Trophoblast cell (in vitro differentiated cells and primary cell): Measurements from ENCODE around the gene FBXW9. TPM values are rescaled to one million over a fixed set of nuclear protein-coding genes. Genes with fewer than 3 reads are reported as not detected.

Experiments used
- DNase-seq, 2 donors: peaks; one replicate each; pipeline ENCODE4 v3.0.0-alpha.2; 2016
- H2AFZ ChIP-seq: 2 replicates; pipeline ENCODE4 v1.6.1; 2013; ENCODE audit warnings: low read length, moderate library complexity, mild to moderate bottlenecking; ENCODE audit not compliant: insufficient read depth, poor library complexity
- H2AK5ac ChIP-seq: 2 replicates; pipeline ENCODE4 v1.6.1; 2013; ENCODE audit warnings: mild to moderate bottlenecking, low read length
- H2BK120ac ChIP-seq: 2 replicates; pipeline ENCODE4 v1.6.1; 2013; ENCODE audit warnings: low read length, mild to moderate bottlenecking, moderate library complexity; ENCODE audit not compliant: insufficient read depth, poor library complexity
- H2BK12ac ChIP-seq: 2 replicates; pipeline ENCODE4 v1.6.1; 2013; ENCODE audit warnings: mild to moderate bottlenecking, low read length, moderate library complexity
- H2BK5ac ChIP-seq: 2 replicates; pipeline ENCODE4 v1.6.1; 2013; ENCODE audit warnings: low read length, low read depth, moderate library complexity, mild to moderate bottlenecking; ENCODE audit not compliant: poor library complexity
- H3K14ac ChIP-seq: 2 replicates; pipeline ENCODE4 v1.6.1; 2013; ENCODE audit warnings: mild to moderate bottlenecking, low read length
- H3K18ac ChIP-seq: 2 replicates; pipeline ENCODE4 v1.6.1; 2013; ENCODE audit warnings: mild to moderate bottlenecking, low read length
- H3K23ac ChIP-seq: 2 replicates; pipeline ENCODE4 v1.6.1; 2013; ENCODE audit warnings: low read length
- H3K27ac ChIP-seq: 2 replicates; pipeline ENCODE4 v1.5.1; 2013; ENCODE audit warnings: low read depth, mild to moderate bottlenecking, inconsistent platforms, low read length, moderate library complexity
- H3K27me3 ChIP-seq: 2 replicates; pipeline ENCODE4 v1.6.1; 2013; ENCODE audit warnings: inconsistent platforms, mild to moderate bottlenecking, low read length, moderate library complexity; ENCODE audit not compliant: insufficient read depth
- H3K36me3 ChIP-seq, 2 experiments: 1 replicate in 1 of 2; 2 replicates in 1 of 2; pipeline ENCODE4 v1.6.1; 2013; ENCODE audit warnings: low read length in 2 of 2, mild to moderate bottlenecking in 2 of 2, moderate library complexity in 1 of 2; ENCODE audit not compliant: insufficient read depth in 2 of 2, control insufficient read depth in 1 of 2
- H3K4ac ChIP-seq: 2 replicates; pipeline ENCODE4 v1.6.1; 2013; ENCODE audit warnings: low read depth, mild to moderate bottlenecking, low read length, moderate library complexity
- H3K4me1 ChIP-seq, 2 experiments: 1 replicate in 1 of 2; 2 replicates in 1 of 2; pipeline ENCODE4 v1.6.1; 2013; ENCODE audit warnings: low read length in 2 of 2, mild to moderate bottlenecking in 2 of 2, moderate library complexity in 1 of 2; ENCODE audit not compliant: insufficient read depth in 2 of 2, control insufficient read depth in 1 of 2
- H3K4me2 ChIP-seq: 2 replicates; pipeline ENCODE4 v1.6.1; 2013; ENCODE audit warnings: inconsistent platforms, mild to moderate bottlenecking, low read length, moderate library complexity
- H3K4me3 ChIP-seq: 2 replicates; pipeline ENCODE4 v1.5.1; 2013; ENCODE audit warnings: mild to moderate bottlenecking, low read depth, low read length, inconsistent platforms
- H3K79me1 ChIP-seq: one replicate; pipeline ENCODE4 v1.6.1; 2013; ENCODE audit warnings: low read length
- H3K79me2 ChIP-seq: 2 replicates; pipeline ENCODE4 v1.6.1; 2013; ENCODE audit warnings: low read length, mild to moderate bottlenecking; ENCODE audit not compliant: control insufficient read depth, insufficient read depth, poor library complexity
- H3K9ac ChIP-seq: 2 replicates; pipeline ENCODE4 v1.6.1; 2013; ENCODE audit warnings: mild to moderate bottlenecking, low read length
- H3K9me3 ChIP-seq: 2 replicates; pipeline ENCODE4 v1.6.1; 2013; ENCODE audit warnings: low read depth, mild to moderate bottlenecking, control low read depth, inconsistent platforms, low read length; ENCODE audit not compliant: insufficient read depth
- H4K12ac ChIP-seq: 2 replicates; pipeline ENCODE4 v1.6.1; 2013; ENCODE audit warnings: low read depth, mild to moderate bottlenecking, low read length, moderate library complexity
- H4K8ac ChIP-seq: 2 replicates; pipeline ENCODE4 v1.6.1; 2013; ENCODE audit warnings: low read depth, mild to moderate bottlenecking, low read length, moderate library complexity
- H4K91ac ChIP-seq: one replicate; pipeline ENCODE4 v1.6.1; 2013; ENCODE audit warnings: low read depth, mild to moderate bottlenecking, low read length, moderate library complexity
- whole genome bisulfite sequencing: extraction: QIAGEN DNeasy Blood & Tissue Kit; methylation state at CpG from one replicate; pipeline ENCODE4 v1.1.7; 2013; ENCODE audit warnings: missing lambda C conversion rate; ENCODE audit not compliant: insufficient read length, insufficient coverage; ENCODE audit errors: extremely low coverage; 5-methylcytosine and 5-hydroxymethylcytosine counted together
- polyA plus RNA-seq: library from polyadenylated mRNA; stranded (reverse); fragments of 200-250 nt; gene quantifications from 2 replicates; pipeline ENCODE4 v1.2.3, GENCODE V29; 2013

The FBXW9 gene
- polyA plus RNA-seq: 4.9 and 5.3 TPM in 2 replicates

GRCh38 chr19:12696366-12697335 lies at the start of gene FBXW9:
TSS of gene FBXW9 (minus strand) at chr19:12696631. CDS start at chr19:12696581, 50 bp downstream.
- H3K9me3 ChIP-seq: peaks cover 2% of the 10 kb centered on the region
- H2BK12ac ChIP-seq: no peak within 1 kb of the TSS
- peak within 1 kb of the TSS; percentile 74 for H3K9ac ChIP-seq
- no CpG with 5 or more reads among the region's 59 CpGs for WGBS
- peak within 1 kb of the TSS; percentile 77 for H2AFZ ChIP-seq
- H3K23ac ChIP-seq: no peak within 1 kb of the TSS
- H4K91ac ChIP-seq: peak within 1 kb of the TSS; percentile 22
- H3K36me3 ChIP-seq: peaks cover 30 to 35% of the 10 kb centered on the region in 2 experiments
- peaks cover 3 to 5% of the 10 kb centered on the region in 2 experiments for H3K4me1 ChIP-seq
- peak within 1 kb of the TSS; percentile 91 for H3K4me3 ChIP-seq
- H2AK5ac ChIP-seq: no peak within 1 kb of the TSS
- peak; percentile 95 to 99 for DNase-seq
- no peak within 1 kb of the TSS for H2BK5ac ChIP-seq
- H3K79me2 ChIP-seq: peaks cover 4% of the 10 kb centered on the region
- peak within 1 kb of the TSS; percentile 96 for H4K8ac ChIP-seq
- H3K4ac ChIP-seq: no peak within 1 kb of the TSS
- H3K4me2 ChIP-seq: peak within 1 kb of the TSS; percentile 96
- no peaks in the 10 kb centered on the region for H3K27me3 ChIP-seq
- H3K18ac ChIP-seq: no peak within 1 kb of the TSS
- H4K12ac ChIP-seq: peak within 1 kb of the TSS; percentile 93
- peak within 1 kb of the TSS; percentile 83 for H3K14ac ChIP-seq
- H3K79me1 ChIP-seq: peaks cover 2% of the 10 kb centered on the region
- no peak within 1 kb of the TSS for H3K27ac ChIP-seq
- H2BK120ac ChIP-seq: no peak within 1 kb of the TSS

DNA sequence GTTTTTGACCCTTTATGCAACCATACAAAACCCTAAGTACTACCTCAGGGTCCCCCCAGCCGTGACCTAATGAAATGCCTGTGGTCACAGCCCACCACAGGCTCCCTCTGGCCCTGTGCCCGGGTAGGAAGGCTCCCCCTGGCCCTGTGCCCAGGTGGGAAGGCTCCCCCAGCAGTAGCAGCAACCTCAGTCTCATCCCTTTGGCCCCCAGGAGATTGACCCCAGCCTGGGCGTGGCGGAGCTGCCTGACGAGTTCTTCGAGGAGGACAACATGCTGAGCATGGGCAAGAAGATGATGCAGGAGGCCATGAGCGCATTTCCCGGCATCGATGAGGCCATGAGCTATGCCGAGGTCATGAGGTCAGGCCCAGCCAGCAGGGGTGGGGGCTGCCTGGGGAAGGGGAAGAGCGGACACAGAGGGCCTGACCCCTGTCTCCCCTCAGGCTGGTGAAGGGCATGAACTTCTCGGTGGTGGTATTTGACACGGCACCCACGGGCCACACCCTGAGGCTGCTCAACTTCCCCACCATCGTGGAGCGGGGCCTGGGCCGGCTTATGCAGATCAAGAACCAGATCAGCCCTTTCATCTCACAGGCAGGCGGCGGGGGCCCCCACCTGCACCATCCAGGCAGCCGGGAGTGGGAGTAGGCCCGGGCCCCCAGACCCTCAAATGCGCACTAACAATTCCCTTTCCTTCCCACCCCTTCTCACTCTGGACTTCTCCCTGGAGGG lies 48.9 kb upstream of the FBXW9 start:
- H3K9ac ChIP-seq: peak overlapping the region; percentile 24
- H2BK5ac ChIP-seq: no peak overlapping the region
- no peak overlapping the region for H4K91ac ChIP-seq
- H3K4me1 ChIP-seq: peaks cover 2 to 7% of the 10 kb centered on the region in 2 experiments
- no peak overlapping the region for H2BK12ac ChIP-seq
- no peak overlapping the region for H4K12ac ChIP-seq
- peaks cover 39 to 47% of the 10 kb centered on the region in 2 experiments for H3K36me3 ChIP-seq
- WGBS: no CpG with 5 or more reads among the region's 22 CpGs
- no peak overlapping the region for H3K27ac ChIP-seq
- H2AFZ ChIP-seq: no peak overlapping the region
- H3K18ac ChIP-seq: no peak overlapping the region
- no peaks in the 10 kb centered on the region for H3K79me1 ChIP-seq
- H3K4ac ChIP-seq: no peak overlapping the region
- no peak overlapping the region for H3K4me2 ChIP-seq
- no peak overlapping the region for H3K14ac ChIP-seq
- peak in 1 of 2 donors; percentile 35 for DNase-seq
- H3K27me3 ChIP-seq: no peaks in the 10 kb centered on the region
- peak overlapping the region; percentile 35 for H2BK120ac ChIP-seq
- H2AK5ac ChIP-seq: no peak overlapping the region
- no peak overlapping the region for H3K23ac ChIP-seq
- H3K79me2 ChIP-seq: no peaks in the 10 kb centered on the region
- no peak overlapping the region for H3K4me3 ChIP-seq
- H4K8ac ChIP-seq: no peak overlapping the region
- H3K9me3 ChIP-seq: peaks cover 6% of the 10 kb centered on the region

DNA sequence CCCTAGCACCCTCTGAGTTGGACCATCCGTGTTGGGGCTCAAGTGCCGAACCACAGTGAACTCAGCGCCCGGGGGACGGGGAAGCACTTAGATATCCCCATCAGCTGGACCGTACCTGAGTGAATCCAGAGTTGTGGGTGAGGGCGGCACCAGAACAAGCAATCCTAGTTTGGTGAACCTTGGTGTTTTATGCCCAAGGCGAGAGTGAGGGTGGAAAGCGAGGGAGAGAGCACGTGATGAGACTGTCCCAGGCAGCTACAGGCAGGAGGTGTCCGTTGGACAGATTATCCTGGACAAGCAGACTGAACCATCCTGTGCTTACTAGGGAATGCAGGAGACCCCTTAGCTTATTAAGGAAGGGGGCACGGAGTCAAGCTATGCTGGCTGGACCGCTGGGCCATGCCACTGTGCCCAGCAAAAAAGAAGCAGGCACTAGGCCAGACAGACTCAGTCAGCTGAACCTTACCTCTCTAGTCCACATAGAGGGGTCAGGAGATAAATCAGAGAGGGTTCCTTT lies 41.5 kb upstream of the FBXW9 start:
- H3K9ac ChIP-seq: peak overlapping the region; percentile 86
- H3K18ac ChIP-seq: peak overlapping the region; percentile 30
- H2BK12ac ChIP-seq: no peak overlapping the region
- peak overlapping the region; percentile 97 for H3K4me3 ChIP-seq
- H4K12ac ChIP-seq: peak overlapping the region; percentile 94
- H2BK5ac ChIP-seq: no peak overlapping the region
- peaks cover 14 to 21% of the 10 kb centered on the region in 2 experiments for H3K36me3 ChIP-seq
- no peak overlapping the region for H3K23ac ChIP-seq
- DNase-seq: no peak
- H2AFZ ChIP-seq: no peak overlapping the region
- peak overlapping the region; percentile 77 for H3K14ac ChIP-seq
- no CpG with 5 or more reads among the region's 13 CpGs for WGBS
- H3K4me2 ChIP-seq: peak overlapping the region; percentile 76
- H4K8ac ChIP-seq: peak overlapping the region; percentile 95
- no peaks in the 10 kb centered on the region for H3K27me3 ChIP-seq
- peaks cover 19% of the 10 kb centered on the region for H3K79me2 ChIP-seq
- no peak overlapping the region for H3K27ac ChIP-seq
- H2AK5ac ChIP-seq: peak overlapping the region; percentile 89
- peak overlapping the region; percentile 83 for H4K91ac ChIP-seq
- peaks cover 2% of the 10 kb centered on the region for H3K9me3 ChIP-seq
- H3K4me1 ChIP-seq: peaks cover 8 to 16% of the 10 kb centered on the region in 2 experiments
- H3K79me1 ChIP-seq: peaks cover 11% of the 10 kb centered on the region
- H3K4ac ChIP-seq: peak overlapping the region; percentile 53
- H2BK120ac ChIP-seq: no peak overlapping the region
